Psoas muscle (tissue), 8 donors: ENCODE measurements around the gene MUC13. TPM values are rescaled to one million over a fixed set of nuclear protein-coding genes. Genes with fewer than 3 reads are reported as not detected.
A peak's percentile ranks its signal among the peaks of the same experiment; 100 is the strongest.

ENCODE experiments used
- ATAC-seq, 4 donors: fragments of 200-7000 bp; cut with Tn5 transposase; one replicate each; pipeline ENCODE4 v1.9.1; 2020; ENCODE audit warnings: moderate library complexity in 3 of 4, mild to moderate bottlenecking in 2 of 4
- DNase-seq, 2 donors: peaks; one replicate each; pipeline ENCODE4 v3.0.0-alpha.2; 2020
- H3K27ac ChIP-seq: fragments of 200-600 bp; one replicate; pipeline ENCODE4 v1.8.0; 2022
- H3K27me3 ChIP-seq, 3 donors: fragments of 200-600 bp in 1 of 3; one replicate each; pipeline versions ENCODE4 v1.6.1 to v1.8.0; 2013 to 2022; ENCODE audit warnings: low read length in 2 of 3, mild to moderate bottlenecking in 2 of 3, moderate library complexity in 1 of 3; ENCODE audit not compliant: insufficient read depth in 3 of 3
- H3K36me3 ChIP-seq, 2 donors: fragments of 200-600 bp in 1 of 2; one replicate each; pipeline versions ENCODE4 v1.6.1 to v1.8.0; 2013 to 2022; ENCODE audit warnings: low read depth in 1 of 2, mild to moderate bottlenecking in 1 of 2, moderate library complexity in 1 of 2; ENCODE audit not compliant: insufficient read depth in 1 of 2
- H3K4me1 ChIP-seq: fragments of 200-600 bp; one replicate; pipeline ENCODE4 v1.8.0; 2022
- H3K4me3 ChIP-seq: fragments of 200-600 bp; one replicate; pipeline ENCODE4 v1.8.0; 2022; ENCODE audit warnings: mild to moderate bottlenecking
- H3K9me3 ChIP-seq: fragments of 200-600 bp; one replicate; pipeline ENCODE4 v1.8.0; 2022
- WGBS, 3 donors: extraction: QIAGEN DNeasy Blood & Tissue Kit; methylation state at CpG; one replicate each; pipeline versions ENCODE4 v1.1.6 to v1.1.7; 2013; 5-methylcytosine and 5-hydroxymethylcytosine counted together
- intact Hi-C, 2 donors: fragments of 100-400 bp; cut with DNase I; formaldehyde crosslinking; loops; one replicate each; pipeline versions ENCODE4 v1.11.0 to v1.14.2; 2022
- polyA plus RNA-seq, 3 donors: library from polyadenylated mRNA; stranded (reverse); fragments of 200-250 nt; gene quantifications; one replicate each; pipeline ENCODE4 v1.2.3, GENCODE V29; 2013
- total RNA-seq, 4 donors: library from RNA; stranded (reverse); fragmentation: NEBNext Ultra II Directional in 2 of 4; extraction: Animal tissue kit (Norgen Biotek cat#: 25700) in 2 of 4; gene quantifications; one replicate each; pipeline versions ENCODE4 v1.2.1 to v1.2.4, GENCODE V29; 2021 to 2023
- TF ChIP-seq, protein P1 (sequence below): fragments of 200-600 bp; IDR thresholded peaks from one replicate; pipeline ENCODE4 v1.8.0; 2022; ENCODE audit warnings: antibody characterized with exemption
- donor health status: healthy with polysubstance abuse.
- donor health status: DM: no; HTN: no; CAD: no; lungs with moderate emphysema.
- donor health status: Bipolar disorder and iron deficiency.
- donor health status: healthy.
- donor health status: DM: yes; HTN: yes; CAD: no.
- donor health status: DM: no; HTN: no; CAD: no.
- donor health status: DM: no; HTN: no; CAD: no.
- donor health status: DM: yes; HTN: yes; CAD: no.

Gene MUC13
- total and polyA plus RNA-seq, 7 donors = 0.12 to 0.16 (median 0.13) TPM; not detected in 4

- TF ChIP-seq, protein P1, sequence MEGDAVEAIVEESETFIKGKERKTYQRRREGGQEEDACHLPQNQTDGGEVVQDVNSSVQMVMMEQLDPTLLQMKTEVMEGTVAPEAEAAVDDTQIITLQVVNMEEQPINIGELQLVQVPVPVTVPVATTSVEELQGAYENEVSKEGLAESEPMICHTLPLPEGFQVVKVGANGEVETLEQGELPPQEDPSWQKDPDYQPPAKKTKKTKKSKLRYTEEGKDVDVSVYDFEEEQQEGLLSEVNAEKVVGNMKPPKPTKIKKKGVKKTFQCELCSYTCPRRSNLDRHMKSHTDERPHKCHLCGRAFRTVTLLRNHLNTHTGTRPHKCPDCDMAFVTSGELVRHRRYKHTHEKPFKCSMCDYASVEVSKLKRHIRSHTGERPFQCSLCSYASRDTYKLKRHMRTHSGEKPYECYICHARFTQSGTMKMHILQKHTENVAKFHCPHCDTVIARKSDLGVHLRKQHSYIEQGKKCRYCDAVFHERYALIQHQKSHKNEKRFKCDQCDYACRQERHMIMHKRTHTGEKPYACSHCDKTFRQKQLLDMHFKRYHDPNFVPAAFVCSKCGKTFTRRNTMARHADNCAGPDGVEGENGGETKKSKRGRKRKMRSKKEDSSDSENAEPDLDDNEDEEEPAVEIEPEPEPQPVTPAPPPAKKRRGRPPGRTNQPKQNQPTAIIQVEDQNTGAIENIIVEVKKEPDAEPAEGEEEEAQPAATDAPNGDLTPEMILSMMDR = no peak
- ATAC-seq (no peak), DNase-seq (no peak)
- WGBS, 3 donors = 72 to 87% (median 82%) methylated on average over 5 of the region's 5 CpGs
- no peak overlapping the region for H3K27ac ChIP-seq
- peaks cover 9% of the 10 kb centered on the region for H3K4me1 ChIP-seq
- H3K9me3 ChIP-seq = no peaks in the 10 kb centered on the region
- no peaks in the 10 kb centered on the region for H3K36me3 ChIP-seq
- no peak overlapping the region for H3K4me3 ChIP-seq
- no peaks in the 10 kb centered on the region for H3K27me3 ChIP-seq
- intact Hi-C loops = no loop called here
Measured at GRCh38 chr3:124890573-124891190, 43.9 kb downstream of the MUC13 start.

DNA sequence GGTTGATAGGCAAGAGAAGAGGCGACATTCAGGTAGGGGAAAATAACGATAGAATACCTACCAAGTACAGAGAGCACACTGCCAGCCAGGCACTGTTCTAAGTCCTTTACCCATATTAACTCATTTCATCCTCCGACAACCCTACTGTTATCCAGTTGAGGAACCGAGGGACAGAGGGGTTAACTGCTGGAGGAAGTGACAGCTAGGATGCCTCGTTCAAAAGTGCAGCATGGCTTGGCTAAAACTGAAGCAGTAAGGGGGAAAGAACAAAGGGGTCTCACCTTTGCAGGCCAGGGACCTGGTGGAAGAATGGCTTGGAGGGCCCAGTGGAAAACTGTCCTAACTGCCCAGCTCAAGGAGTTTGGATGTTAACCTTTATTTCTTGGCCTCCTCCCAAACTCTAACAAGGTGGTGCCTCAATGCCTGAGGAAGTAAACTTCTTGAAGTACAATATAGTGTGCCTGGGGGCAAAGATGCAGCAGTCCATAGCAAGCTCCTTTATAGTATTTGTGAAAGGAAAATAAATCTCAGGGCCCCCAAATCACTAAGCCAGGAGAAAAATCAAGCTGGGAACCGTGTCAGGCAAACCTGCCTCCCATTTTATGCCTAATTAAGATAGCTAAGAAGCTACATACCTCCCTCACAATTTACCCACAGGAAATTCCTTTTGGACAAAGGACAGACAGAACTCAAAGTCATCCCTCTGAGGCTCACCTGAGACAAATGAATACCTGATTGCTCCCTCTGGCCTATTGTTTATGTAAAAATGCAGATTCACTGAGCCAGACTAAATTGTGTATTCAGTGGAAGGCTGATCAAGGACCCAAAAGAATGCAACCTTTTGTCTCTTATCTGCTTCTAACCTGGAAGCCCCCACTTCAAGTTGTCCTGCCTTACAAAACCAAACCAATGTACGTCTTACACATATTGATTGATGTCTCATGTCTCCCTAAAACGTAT, 45.8 kb downstream of the MUC13 start:
- H3K4me3 ChIP-seq = no peak overlapping the region
- no peaks in the 10 kb centered on the region for H3K27me3 ChIP-seq
- intact Hi-C loops = loop anchor here in 1 of 2 donors (5.0 kb wide), 1 partner anchor 51 kb away; no protein-coding TSS in a partner anchor
- no peaks in the 10 kb centered on the region for H3K9me3 ChIP-seq
- TF ChIP-seq, protein P1 = no peak
- 74 to 81% (median 79%) methylated on average over 8 of the region's 8 CpGs for WGBS, 3 donors
- H3K4me1 ChIP-seq = peaks cover 19% of the 10 kb centered on the region
- DNase-seq = no peak
- no peaks in the 10 kb centered on the region for H3K36me3 ChIP-seq
- ATAC-seq = no peak
- H3K27ac ChIP-seq = no peak overlapping the region

- TF ChIP-seq, protein P1 = no peak
- Histone ChIP-seq H3K9me3 (no peaks in the 10 kb centered on the region), H3K36me3 (no peaks in the 10 kb centered on the region), H3K27me3 (no peaks in the 10 kb centered on the region), H3K27ac (peak overlapping the region; percentile 92), H3K4me3 (peak overlapping the region; percentile 91), H3K4me1 (peaks cover 14% of the 10 kb centered on the region)
- 91% methylated on average over 11 of the region's 11 CpGs for WGBS, 3 donors
- DNase-seq (no peak), ATAC-seq (no peak)
- intact Hi-C loops = loop anchor here in 1 of 2 donors (1.0 to 5.0 kb wide), 2 partner anchors 51 to 102 kb away; no protein-coding TSS in a partner anchor
Measured at GRCh38 chr3:124887932-124888298, 46.6 kb downstream of the MUC13 start.

DNA sequence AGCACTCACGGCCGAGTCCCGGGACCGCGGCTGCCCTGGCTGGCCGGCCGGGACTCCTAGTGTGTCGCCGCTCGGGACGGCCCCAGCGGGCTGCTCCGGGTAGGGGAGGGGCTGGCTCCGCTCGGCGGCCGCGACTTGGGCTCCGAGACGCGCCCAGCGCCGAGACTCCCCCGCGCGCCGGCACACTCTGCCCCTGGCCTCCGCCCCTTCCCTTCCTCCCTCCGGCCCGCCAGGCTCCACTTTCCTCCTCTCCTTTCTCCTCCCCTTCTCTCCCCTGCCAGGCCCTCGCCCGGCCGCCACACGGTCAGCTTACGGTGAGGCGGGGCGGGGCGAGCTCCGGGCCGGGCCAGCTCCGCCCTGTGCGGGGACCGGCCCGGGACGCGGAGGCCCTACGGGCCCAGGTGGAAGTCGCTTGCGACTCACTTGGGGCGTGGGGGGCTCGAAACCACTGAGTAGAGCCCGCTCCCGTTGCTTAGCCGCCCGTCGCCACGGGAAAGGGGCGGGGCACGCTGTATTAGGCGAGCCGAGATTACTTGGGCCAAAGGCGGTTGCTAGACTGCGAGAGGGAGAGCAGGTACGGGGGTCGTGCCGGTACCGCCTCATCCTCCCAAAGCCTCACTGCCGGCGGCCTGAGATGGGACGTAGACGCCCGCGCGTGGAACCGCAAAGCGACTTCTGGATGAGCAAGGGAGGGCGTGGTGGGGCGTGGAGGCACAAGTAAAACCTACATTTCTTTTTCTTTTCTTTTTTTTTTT, 47.2 kb downstream of the MUC13 start, which contains the start of gene ITGB5:
TSS of gene ITGB5 (minus strand) at position 189 of the 755 bp plus-strand sequence. CDS start 365 bp downstream, outside the sequence.
- H3K27me3 ChIP-seq = no peaks in the 10 kb centered on the region
- H3K27ac ChIP-seq = peak within 1 kb of the TSS; percentile 92
- intact Hi-C loops = loop anchor here in 1 of 2 donors (1.0 to 5.0 kb wide), 2 partner anchors 50 to 101 kb away; no protein-coding TSS in a partner anchor
- TF ChIP-seq, protein P1 = no peak
- H3K4me3 ChIP-seq = peak within 1 kb of the TSS; percentile 91
- H3K36me3 ChIP-seq = no peaks in the 10 kb centered on the region
- WGBS, 3 donors = 6 to 10% (median 6%) methylated on average over 41 to 78 of the region's 78 CpGs
- peaks cover 14% of the 10 kb centered on the region for H3K4me1 ChIP-seq
- no peaks in the 10 kb centered on the region for H3K9me3 ChIP-seq
- peak; percentile 87 to 94 (median 90) for ATAC-seq
- DNase-seq = peak; percentile 87 to 90
